Medulla oblongata (tissue), 1 donor: Measurements from ENCODE around the gene PEX5.

Source experiments
- DNase-seq: peaks from one replicate; pipeline ENCODE4 v3.0.0-alpha.2; 2015; ENCODE audit errors: extremely low spot score

Gene PEX5

DNA sequence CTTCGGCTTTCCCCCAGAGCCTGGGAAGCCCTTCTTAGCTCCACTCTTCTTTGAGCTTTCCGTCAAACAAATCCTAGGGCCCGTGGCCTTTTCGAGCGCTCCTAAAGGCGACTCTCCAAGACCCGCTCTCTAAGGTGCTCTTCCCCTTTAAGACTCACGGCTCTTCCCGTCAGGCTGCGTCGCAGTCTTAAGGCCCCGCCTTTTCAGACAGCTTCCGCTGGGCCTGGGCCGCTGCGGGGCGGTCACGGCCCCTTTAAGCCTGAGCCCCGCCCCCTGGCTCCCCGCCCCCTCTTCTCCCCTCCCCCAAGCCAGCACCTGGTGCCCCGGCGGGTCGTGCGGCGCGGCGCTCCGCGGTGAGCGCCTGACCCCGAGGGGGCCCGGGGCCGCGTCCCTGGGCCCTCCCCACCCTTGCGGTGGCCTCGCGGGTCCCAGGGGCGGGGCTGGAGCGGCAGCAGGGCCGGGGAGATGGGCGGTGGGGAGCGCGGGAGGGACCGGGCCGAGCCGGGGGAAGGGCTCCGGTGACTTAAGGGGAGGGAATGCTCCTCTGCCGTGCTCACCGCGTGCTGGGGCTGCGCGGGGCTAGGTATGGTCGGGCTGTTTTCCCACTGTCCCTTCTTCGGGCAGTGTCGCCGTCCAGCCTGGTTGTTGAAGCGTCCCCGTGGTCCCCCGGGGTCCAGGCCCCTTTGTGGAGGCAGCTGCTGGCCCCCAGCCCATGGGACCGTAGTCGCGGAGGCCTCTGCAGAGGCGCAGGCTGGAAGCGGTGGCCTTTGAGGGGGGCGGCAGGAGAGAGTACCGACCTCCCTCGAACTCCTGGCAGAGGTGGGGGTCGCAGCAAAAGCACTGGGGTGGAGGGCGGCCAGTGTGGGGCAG, at the start of gene PEX5:
Gene PEX5, plus strand, starts transcription at position 289 of the 870 bp plus-strand sequence. CDS start 692 bp downstream, outside the sequence.
- peak; percentile 96 for DNase-seq

GRCh38 chr12:7141351-7142005, 48.0 kb upstream of the PEX5 start:
- no peak for DNase-seq

GRCh38 chr12:7142056-7142644, 47.3 kb upstream of the PEX5 start:
- DNase-seq = peak; percentile 43

GRCh38 chr12:7142809-7143465, 46.5 kb upstream of the PEX5 start:
- no peak for DNase-seq

DNA sequence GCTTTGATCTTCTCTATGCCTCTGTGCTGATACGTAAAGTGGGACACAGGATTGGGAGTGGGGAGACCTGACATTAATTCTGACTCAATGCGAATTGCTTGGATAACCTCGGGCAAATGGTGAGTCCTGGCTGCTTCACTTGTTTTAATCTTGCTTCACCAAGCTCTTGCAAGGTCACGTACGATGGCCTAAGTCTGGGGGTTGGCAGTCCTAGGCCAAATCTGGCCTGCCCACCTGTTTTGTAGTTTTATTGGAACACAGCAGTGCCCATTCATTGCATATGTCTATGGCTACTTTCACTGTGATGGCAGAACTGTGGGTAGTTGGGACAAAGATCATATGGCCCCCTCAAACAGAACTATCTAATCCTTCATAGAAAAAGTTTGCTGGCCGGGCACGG, 45.9 kb upstream of the PEX5 start:
- DNase-seq = no peak

DNA sequence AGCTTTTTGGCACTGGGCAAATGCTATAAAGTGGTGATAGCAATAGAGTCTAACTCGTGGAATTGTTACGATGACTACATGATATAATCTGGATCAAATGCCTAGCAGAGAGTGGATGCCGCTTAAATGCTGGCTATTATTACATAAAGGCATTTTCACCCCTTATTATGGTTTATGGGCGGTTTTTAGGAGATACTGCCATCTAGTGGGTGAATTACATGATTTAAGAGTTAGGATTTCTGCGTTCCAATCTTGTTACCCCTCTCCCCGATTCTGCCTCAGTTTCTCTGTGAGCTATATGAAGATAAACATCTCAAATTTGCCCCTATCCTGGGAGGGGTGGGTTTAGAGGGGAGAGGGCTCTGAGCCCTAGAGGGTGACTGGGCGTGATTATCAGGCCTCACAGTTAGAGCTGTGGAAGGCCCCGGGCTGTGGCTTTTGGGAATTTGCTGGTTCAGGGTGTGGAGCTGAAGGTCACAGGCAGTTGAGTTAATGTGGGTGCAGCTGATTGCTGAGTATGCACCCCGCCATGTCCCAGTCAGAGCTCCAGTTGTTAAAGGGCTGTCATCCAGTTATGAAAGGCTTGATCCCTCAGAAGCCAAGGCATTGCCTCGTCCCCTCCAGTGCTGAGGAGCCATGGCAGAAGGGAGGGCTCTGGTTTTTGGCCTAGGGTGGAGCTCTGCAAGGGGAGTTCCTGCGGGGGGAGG, 44.9 kb upstream of the PEX5 start:
- DNase-seq = peak; percentile 20

GRCh38 chr12:7145671-7146070, 43.8 kb upstream of the PEX5 start:
- no peak for DNase-seq

DNA sequence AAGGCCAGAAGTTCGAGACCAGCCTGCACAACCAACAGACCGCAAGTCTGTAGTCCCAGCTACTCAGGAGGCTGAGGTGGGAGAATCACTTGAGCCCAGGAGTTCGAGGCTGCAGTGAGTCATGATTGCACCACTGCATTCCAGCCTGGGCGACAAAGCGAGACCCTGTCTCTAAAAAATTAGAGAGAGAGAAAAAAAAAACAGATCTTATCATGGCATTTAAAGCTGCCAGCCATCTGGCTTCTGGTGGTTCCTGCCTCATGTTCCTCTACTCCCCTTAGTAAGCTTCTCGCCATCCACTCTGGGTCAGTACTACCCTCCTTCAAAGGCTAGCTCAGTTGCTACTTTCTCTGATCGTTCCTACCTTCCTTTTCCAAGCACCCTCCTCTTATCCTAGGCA, 43.3 kb upstream of the PEX5 start:
- DNase-seq = no peak

GRCh38 chr12:7146906-7147305, 42.6 kb upstream of the PEX5 start:
- DNase-seq = no peak

DNA sequence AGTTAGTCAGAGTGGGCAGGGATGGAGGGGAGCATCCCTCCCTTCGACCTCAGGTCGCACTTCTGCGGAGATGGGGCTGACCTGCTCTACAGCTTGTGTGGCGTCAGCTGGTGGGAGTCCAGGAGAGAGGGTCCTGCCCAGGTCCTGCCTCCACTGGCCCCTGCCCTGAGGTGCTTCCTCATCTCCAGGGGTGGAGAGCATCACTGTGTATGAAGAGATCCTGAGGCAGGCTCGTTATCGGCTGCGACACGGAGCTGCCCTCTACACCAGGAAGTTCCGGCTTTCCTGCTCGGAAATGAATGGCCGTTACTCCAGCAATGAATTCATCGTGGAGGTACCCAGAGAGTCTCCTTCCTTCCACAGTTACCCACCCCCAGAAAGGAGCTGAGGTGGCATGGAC, 39.1 kb upstream of the PEX5 start:
- no peak for DNase-seq

DNA sequence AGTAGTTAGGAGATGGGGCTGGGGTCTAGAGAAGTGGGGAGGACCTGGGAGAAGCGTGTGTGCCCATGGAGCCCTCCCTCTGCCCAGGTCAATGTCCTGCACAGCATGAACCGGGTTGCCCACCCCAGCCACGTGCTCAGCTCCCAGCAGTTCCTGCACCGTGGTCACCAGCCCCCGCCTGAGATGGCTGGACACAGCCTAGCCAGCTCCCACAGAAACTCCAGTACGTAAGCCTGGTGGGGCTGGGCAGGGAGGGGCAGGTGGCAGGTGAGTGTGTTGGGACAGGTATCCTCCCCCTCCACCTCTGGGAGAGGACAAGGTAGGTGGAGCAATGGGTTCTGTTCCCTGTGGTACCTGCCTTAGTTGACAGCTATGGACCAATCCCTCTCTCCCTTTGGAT, 38.6 kb upstream of the PEX5 start:
- DNase-seq = no peak

- no peak for DNase-seq
Measured at GRCh38 chr12:7151532-7151931, 38.0 kb upstream of the PEX5 start.

DNA sequence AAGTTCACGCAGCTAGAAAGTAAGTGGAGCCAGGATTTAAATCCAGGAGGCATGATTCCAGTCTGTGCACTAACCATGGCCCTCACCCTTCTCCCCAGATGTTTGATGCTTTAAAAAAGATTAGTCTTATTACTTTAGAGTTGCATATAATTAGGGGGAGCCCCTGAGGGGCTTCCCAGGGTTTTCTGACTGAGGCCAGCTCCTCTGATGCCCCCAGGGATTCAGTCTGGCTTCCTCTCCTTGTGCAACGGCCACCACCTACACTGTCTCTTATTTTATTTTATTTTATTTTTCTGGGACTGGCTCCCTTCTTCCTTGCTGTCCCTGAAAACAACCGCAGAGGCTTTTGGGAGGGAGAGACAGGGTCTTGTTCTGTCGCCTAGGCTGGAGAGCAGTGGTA, 36.7 kb upstream of the PEX5 start:
- no peak for DNase-seq

- no peak for DNase-seq
Measured at GRCh38 chr12:7154042-7154441, 35.4 kb upstream of the PEX5 start.

GRCh38 chr12:7154901-7155470, 34.5 kb upstream of the PEX5 start:
- no peak for DNase-seq

- no peak for DNase-seq
Measured at GRCh38 chr12:7155471-7156034, 33.9 kb upstream of the PEX5 start.

DNA sequence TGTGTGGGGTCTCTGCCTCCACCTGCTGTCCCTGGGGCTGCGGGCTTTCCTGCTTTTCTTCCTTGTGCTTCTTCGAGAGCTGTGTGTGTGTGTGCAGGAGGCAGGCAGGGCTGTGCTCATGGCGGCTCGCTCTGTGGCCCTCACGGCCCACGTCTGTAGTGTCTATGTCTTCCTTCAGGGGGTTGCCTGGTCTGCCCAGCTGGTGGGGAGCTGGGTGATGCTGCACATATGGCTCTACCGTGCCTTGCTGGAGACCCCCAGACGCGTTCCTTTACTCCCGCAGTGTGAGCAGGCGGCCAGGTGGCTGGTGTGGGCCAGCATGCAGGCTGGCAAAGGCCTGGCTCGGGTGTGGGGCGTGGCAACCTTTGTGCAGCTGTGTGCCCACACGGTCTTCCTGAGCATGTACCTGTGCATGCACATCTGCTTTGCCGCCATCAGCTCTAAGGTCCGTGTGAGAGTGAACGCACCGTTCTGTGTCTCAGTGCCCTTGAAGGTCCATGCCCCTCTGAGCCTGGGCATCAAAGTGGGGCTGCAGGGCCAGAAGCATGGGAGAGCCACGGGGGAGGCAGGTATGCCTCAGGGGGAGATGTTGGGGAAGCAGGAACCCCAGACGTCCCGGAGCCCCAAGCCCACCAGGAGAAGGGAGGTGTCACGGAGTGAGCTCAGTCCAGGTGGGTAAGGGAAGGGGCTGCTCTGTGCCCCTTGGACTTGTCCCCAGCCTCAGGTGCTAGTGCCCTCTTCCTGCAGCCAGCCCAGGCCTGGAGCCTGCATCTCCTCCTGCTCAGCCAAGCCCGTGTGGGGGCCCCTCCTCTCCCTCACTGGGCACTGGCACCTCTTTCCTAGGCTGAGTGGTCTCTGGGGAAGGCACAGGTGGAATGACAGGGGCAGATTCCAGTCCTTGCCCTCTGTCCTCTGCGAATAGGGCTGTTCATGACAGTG, 33.0 kb upstream of the PEX5 start:
- no peak for DNase-seq

DNA sequence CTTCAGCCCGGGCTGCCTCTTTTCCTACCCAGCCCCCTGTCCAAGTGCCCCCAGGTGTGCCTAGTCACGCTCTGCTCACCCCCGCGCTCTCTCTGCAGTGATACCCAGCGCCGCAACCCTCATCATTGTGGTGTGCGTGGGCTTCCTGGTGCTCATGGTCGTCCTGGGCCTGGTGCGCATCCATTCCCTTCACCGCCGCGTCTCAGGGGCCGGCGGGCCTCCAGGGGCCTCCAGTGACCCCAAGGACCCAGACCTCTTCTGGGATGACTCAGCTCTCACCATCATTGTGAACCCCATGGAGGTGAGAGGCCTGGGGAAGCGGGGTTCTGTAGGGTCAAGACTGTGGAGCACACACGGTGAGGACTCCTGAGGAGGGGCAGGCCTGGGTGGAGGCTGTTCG, 32.1 kb upstream of the PEX5 start:
- DNase-seq = no peak

DNA sequence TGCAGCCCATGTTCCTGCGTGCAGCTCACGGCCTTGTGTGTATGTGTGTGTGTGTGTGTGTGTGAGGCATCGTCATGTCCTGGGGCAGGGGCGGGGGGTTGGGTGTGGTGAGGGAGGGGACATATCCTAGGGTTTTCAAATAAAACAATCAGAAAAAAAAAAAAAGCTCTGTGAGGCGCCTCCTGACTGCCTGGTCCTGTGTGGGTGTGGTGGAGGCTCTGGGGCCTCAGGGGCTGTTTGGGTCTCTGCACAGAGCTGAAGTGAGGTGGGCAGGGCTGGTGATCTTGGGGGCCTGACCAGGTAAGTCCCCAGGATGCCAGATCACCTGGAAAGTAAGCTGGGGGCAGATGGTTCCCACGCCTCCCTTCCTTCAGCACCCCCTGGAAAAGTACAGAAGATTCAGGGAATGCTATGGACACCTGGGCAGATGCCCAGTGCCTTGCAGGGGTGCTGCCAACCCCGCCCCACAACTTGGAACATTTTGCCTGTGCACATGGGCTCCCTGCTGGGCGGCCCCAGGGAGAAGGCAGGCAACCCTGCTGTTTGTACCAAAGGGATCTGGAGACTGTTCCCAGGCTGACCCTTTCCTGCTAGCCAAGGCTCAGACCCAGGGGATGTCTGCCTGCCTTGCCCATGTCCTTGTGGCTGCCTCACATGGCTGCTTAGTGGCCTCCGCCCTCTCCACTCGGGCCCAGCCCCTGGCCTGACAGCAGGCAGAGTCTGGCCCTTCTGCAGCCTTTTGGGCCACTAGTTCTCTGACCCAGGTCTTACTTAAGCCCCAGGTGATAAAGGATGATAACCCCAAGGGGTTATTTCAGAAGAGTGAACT, 30.5 kb upstream of the PEX5 start:
- DNase-seq = no peak
